ELF-1 (cell line): ENCODE data around the gene EFTUD2.

Experiments
- DNase-seq: peaks from one replicate; pipeline ENCODE4 v3.0.0-alpha.2; 2016; ENCODE audit warnings: low read depth, low spot score

EFTUD2 gene

GRCh38 chr17:44887971-44888954 lies 11.0 kb downstream of the EFTUD2 start:
- no peak for DNase-seq

- DNase-seq: no peak
Observed at GRCh38 chr17:44887016-44887415, 12.2 kb downstream of the EFTUD2 start.

DNA sequence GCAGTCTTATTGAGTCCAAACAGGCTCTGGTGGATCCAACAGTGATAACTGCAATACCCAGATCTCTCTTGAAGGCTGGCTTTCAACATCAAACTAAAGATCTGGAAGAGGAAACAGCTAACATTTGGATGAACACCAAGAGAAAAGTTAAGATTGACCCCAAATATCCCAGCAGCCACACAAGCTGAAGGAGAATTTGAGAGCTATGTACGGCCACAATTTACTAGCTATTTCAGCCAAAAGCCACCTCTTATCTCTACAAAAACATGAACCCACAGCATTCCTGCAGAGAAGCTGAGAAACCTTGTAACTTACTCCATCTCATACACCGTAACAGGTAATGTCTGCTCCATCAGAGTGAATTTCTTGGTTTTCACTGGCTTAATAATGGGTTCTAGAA lies 14.3 kb downstream of the EFTUD2 start:
- no peak for DNase-seq

- DNase-seq: no peak
Observed at GRCh38 chr17:44881145-44881544, 18.1 kb downstream of the EFTUD2 start.

DNA sequence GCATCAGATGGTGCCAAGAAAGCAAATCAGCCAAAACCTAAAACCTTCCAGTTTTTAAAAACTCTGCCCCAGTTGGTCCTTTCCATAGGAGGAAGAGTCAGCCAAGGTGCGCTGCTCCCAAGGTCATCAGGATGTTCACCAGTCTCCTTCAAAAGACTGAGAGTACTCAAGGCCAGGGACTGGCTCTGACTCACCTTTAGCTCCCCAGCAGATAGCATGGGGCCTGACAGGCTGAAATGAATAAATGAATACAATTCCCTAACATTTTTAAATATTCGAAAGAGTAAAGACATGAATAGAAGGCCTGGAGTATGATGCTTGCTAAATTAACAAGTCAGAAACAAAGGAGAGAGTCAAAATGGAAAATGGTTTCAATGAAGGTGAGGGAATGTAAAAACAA lies 19.2 kb downstream of the EFTUD2 start:
- no peak for DNase-seq

DNA sequence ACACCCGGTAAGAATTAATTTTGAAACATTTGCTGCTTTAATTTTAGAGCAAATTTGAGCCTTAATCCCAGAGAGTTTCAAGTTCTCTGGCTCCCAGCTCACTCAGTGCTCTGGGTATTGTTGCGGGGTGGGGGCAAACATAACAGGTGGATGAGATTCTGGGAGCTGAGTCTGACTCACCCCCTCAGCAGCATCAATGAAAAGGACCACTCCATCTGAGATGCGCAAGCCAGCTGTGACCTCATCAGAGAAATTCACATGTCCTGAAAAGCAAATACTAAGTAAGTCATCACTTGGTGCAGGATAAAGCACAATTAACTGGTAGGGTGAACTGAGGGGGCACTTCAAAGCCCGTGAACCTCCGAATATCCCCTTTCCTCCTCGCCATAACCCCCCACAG lies 19.9 kb downstream of the EFTUD2 start:
- no peak for DNase-seq

DNA sequence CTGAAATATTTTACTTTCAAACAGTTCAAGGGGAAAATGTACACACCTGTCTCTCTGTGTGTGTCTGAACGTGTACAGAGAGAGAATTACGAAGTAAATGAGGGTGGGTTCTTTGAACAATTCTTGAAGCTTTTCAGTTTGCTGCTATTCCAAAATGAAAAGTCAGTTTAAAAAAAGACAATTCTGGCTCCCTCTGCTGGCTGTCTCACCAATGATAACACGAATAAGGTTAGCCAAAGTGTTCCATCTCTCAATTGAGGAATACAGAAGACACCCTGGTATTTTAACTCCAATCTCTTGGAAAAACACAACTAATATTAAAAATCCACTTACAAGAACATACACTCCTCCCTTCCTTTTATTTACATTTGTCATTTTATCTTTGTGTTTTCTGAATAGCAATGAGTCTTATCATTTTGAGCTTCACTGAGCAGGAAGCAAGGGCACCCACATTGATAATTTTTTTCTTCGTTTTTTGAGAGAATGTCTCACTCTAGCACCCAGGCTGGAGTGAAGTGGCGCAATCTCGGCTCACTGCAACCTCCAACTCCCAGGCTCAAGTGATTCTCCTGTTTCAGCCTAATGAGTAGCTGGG lies 20.5 kb downstream of the EFTUD2 start:
- no peak for DNase-seq

DNA sequence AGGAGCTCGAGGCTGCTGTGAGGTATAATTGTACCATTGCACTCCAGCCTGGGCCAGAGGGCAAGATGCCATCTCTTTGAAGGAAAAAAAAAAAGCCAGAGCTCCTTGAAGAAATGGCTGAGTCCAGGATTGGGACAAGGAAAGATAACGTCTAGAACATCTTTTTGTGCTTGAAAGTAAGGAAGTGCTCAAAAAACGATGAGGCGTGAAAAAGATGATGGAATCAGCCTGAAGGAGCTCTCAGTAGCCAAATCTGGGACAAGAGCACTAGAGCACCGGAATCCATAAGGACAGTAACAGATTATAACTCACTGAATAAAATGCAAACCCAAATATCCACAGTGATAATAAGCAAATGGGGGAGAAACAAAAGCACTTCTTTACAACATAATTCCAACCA lies 22.1 kb downstream of the EFTUD2 start:
- DNase-seq: no peak

DNA sequence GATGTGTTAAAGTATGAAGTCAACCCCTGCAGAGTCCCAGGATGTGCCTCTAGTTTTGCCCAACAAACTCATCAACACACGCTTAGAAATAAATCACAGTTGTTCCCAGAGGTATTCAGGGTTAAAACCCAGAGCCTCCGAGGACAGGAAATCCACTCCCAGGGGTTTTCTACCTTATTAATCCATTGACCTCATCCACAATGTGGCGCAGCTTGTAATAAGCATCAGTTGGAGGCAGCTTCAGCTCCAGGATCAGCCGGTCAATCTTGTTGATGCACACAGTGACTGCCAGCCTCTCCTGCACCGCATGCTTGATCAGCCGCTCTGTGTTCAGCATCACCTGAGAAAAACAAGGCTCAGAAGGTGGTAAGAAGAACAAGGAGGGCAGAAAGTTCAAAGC lies 23.5 kb downstream of the EFTUD2 start:
- no peak for DNase-seq

DNA sequence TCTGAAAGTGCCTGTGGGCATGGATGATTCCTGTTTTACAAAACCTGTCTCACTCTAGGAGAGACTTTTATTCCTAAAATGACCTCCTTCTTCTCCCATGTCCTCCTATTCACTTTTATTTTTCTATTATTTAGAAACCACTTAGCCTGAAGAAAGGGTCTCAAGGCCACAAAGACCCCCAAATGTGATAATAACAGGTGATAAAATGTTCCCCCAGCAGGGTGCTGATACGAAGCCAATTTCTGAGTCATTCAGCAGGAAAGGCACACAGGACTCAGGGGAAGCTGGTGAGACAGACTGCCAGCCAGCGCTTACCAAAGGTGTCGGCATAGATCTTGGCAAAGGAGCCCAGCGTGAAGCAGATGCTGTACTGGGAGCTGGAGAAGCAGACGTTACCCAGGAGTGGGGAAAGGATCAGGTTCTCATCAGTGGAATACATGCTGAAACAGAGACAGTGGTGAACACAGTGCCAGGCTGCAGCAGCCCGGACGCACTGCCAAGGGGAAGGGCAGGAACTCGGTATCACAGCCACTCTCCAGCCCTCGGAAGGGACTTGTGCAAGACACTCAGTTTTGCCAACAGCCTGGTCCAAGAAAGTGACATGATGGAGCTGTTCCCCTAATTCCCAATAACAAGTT lies 27.0 kb downstream of the EFTUD2 start:
- no peak for DNase-seq

GRCh38 chr17:44871556-44871955 lies 27.7 kb downstream of the EFTUD2 start:
- no peak for DNase-seq

DNA sequence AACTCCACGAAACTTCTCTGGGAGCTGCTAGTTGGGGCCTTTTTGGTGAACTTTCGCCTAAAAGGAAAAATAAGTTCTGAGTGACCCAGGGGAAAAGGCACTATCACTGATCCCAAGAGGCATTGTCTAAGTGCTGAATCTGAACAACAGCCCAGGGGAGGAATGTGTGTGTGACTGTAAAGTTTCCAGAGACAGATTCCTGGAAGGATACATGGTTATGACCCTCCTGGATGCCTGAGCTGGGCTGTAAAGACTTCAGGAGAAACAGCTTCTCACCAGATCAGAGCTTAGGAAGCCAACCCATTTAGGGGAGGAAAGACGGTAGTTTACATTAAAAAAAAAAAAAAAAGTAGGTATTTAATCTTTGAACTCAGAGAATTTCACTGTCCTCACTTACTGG lies 31.4 kb downstream of the EFTUD2 start:
- no peak for DNase-seq

GRCh38 chr17:44865931-44866330 lies 33.3 kb downstream of the EFTUD2 start:
- no peak for DNase-seq

GRCh38 chr17:44865231-44865660 lies 34.0 kb downstream of the EFTUD2 start:
- DNase-seq: peak; percentile 76

DNA sequence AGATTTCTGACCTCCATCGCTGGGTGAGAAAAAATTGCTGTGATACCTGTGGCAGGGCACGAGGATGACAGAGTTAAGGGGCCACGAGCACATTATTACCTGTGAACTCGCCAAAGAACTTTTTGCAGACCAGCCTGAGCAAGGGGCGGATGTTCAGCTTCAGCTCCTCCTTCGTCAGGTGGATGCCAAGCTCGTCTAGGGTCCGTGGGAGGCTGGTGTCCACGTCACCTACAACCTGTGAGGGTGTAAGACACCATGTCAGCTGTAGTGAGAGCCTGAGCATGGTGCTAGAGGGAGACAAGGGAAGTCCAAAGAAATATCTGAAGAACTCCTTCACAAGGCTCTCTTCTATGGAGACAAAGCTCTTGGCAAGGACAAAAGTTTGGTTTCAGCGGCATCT lies 34.4 kb downstream of the EFTUD2 start:
- DNase-seq: no peak

DNA sequence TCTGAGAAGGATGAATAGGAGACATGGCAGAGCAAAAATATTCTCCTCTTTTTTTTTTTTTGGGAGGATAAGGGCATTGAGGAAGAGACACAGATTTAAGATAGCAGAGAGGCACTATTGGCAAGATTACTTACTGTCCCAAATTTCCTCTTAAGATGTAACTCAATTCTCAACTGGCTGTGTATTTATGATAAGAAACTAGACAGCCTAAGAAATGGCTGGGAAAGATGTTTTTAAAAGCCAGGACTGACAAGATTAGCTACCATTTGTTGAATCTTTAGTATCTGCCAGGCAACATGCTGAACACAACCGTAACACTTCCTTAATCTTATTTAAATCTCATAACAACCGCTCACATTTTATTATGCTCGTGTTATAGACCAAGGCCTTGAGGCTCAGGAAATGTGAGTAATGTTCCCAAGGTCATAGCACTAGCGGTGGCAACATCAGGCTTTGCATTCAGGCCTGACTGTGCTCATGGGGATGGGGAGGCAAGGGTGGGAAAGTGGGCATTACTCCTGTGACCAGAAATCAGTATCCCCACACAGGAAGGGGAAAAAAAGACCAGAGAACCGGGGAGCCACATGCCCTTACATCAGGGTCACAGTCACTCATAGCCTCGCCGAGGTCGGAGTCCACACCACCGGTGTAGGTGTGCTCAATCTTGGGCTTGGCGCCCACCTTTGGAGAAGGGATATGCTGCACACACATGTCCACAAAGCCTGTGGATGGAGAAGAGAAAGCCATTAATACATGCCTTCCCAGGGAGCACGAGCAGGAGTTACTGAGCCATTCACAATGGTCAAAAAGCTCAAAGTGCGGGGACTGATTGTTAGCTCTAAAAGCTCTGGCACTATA lies 36.0 kb downstream of the EFTUD2 start:
- no peak for DNase-seq

GRCh38 chr17:44862278-44862914 lies 36.8 kb downstream of the EFTUD2 start:
- no peak for DNase-seq

- DNase-seq: no peak
Observed at GRCh38 chr17:44859701-44860100, 39.5 kb downstream of the EFTUD2 start.

- DNase-seq: no peak
Observed at GRCh38 chr17:44854192-44854591, 45.1 kb downstream of the EFTUD2 start.

- no peak for DNase-seq
Observed at GRCh38 chr17:44850612-44851011, 48.6 kb downstream of the EFTUD2 start.

DNA sequence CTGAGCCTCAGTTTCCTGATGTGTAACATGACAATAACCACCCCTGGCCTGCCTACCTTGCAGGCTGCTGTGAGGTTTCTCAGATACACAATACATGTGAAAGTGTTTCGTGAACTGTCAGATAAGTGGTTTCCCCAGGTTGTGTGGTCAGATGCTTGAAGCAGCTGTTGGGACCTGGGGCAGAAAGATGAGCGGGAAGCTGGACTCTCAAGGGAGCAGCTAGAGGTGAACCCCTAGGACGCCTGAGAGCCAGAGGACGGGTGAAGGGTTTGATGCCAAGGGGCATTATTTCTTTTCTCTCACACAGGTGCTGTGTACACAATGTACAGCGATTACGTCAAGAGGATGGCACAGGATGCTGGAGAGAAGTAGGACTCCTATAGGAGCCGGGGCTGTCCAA lies 49.2 kb downstream of the EFTUD2 start:
- DNase-seq: no peak
